Measurements from ENCODE around the gene DNAJB2. TPM values are rescaled to one million over a fixed set of nuclear protein-coding genes. Genes with fewer than 3 reads are reported as not detected.
A peak's percentile ranks its signal among the peaks of the same experiment; 100 is the strongest.

DNAJB2 gene
- total RNA-seq, 4 donors from 2014 or later: 30.3 to 72.6 (median 35.1) TPM

- Histone ChIP-seq H3K36me3 (no peaks in the 10 kb centered on the region), H3K4me3 (no peak overlapping the region), H3K27ac (no peak overlapping the region), H3K4me1 (peaks cover 0 to 29% (median 10%) of the 10 kb centered on the region in 3 donors), H3K9me3 (no peaks in the 10 kb centered on the region), H3K27me3 (no peaks in the 10 kb centered on the region)
- intact Hi-C loops (cut with DNase I): no loop called here
- TF ChIP-seq CTCF (IDR thresholded peaks at IDR 0.05) (no peak), POLR2A (IDR thresholded peaks at IDR 0.05) (no peak)
- WGBS, 2 donors: 80 to 93% methylated on average over 3 to 4 of the region's 5 CpGs
- no peak for DNase-seq
Observed at GRCh38 chr2:219270055-219270372, 9.2 kb upstream of the DNAJB2 start.

- intact Hi-C loops (cut with DNase I): no loop called here
- 88 to 89% methylated on average over 2 of the region's 2 CpGs for WGBS, 2 donors
- no peak for TF ChIP-seq CTCF (IDR thresholded peaks at IDR 0.05)
- TF ChIP-seq POLR2A (IDR thresholded peaks at IDR 0.05): no peak
Observed at GRCh38 chr2:219271021-219271420, 8.1 kb upstream of the DNAJB2 start.

GRCh38 chr2:219272356-219272755, 6.8 kb upstream of the DNAJB2 start:
- 80 to 84% methylated on average over 1 to 4 of the region's 4 CpGs for WGBS, 2 donors

More at GRCh38 chr2:219271021-219271420, 8.1 kb upstream of the DNAJB2 start:
- Histone ChIP-seq H3K9me3 (no peaks in the 10 kb centered on the region), H3K27ac (no peak overlapping the region), H3K27me3 (no peaks in the 10 kb centered on the region), H3K4me3 (no peak overlapping the region), H3K4me1 (peaks cover 0 to 30% (median 10%) of the 10 kb centered on the region in 3 donors), H3K36me3 (no peaks in the 10 kb centered on the region)
- no peak for DNase-seq

GRCh38 chr2:219272995-219273394, 6.2 kb upstream of the DNAJB2 start:
- no peak for DNase-seq
- no peak for TF ChIP-seq CTCF (IDR thresholded peaks at IDR 0.05)
- TF ChIP-seq POLR2A (IDR thresholded peaks at IDR 0.05): no peak
- intact Hi-C loops (cut with DNase I): no loop called here
- H3K36me3 ChIP-seq: no peaks in the 10 kb centered on the region
- H3K27ac ChIP-seq: no peak overlapping the region
- no peaks in the 10 kb centered on the region for H3K27me3 ChIP-seq
- no peak overlapping the region for H3K4me3 ChIP-seq
- H3K4me1 ChIP-seq: peaks cover 6 to 45% (median 18%) of the 10 kb centered on the region in 3 donors
- no peaks in the 10 kb centered on the region for H3K9me3 ChIP-seq
- 60 to 64% methylated on average over 2 of the region's 2 CpGs for WGBS, 2 donors

More at GRCh38 chr2:219272356-219272755, 6.8 kb upstream of the DNAJB2 start:
- DNase-seq: no peak
- Histone ChIP-seq H3K4me3 (no peak overlapping the region), H3K4me1 (peaks cover 0 to 39% (median 13%) of the 10 kb centered on the region in 3 donors), H3K36me3 (no peaks in the 10 kb centered on the region), H3K27ac (no peak overlapping the region), H3K9me3 (no peaks in the 10 kb centered on the region), H3K27me3 (no peaks in the 10 kb centered on the region)
- TF ChIP-seq CTCF (IDR thresholded peaks at IDR 0.05) (no peak), POLR2A (IDR thresholded peaks at IDR 0.05) (no peak)
- intact Hi-C loops (cut with DNase I): no loop called here

- WGBS, 2 donors: 17 to 78% methylated on average over 1 to 3 of the region's 3 CpGs
- H3K27ac ChIP-seq: peak overlapping the region; percentile 85 to 91 (median 90)
- no peak for TF ChIP-seq POLR2A (IDR thresholded peaks at IDR 0.05)
- intact Hi-C loops (cut with DNase I): no loop called here
- no peaks in the 10 kb centered on the region for H3K36me3 ChIP-seq
- H3K4me1 ChIP-seq: peaks cover 13 to 54% (median 27%) of the 10 kb centered on the region in 3 donors
- DNase-seq: no peak
- no peak overlapping the region for H3K4me3 ChIP-seq
- no peaks in the 10 kb centered on the region for H3K9me3 ChIP-seq
- no peaks in the 10 kb centered on the region for H3K27me3 ChIP-seq
Observed at GRCh38 chr2:219273937-219274336, 5.2 kb upstream of the DNAJB2 start.

GRCh38 chr2:219274361-219274921, 4.7 kb upstream of the DNAJB2 start:
- Histone ChIP-seq H3K4me3 (no peak overlapping the region), H3K36me3 (no peaks in the 10 kb centered on the region), H3K27ac (peak overlapping the region; percentile 85 to 91 (median 90)), H3K4me1 (peaks cover 13 to 52% (median 27%) of the 10 kb centered on the region in 3 donors), H3K27me3 (no peaks in the 10 kb centered on the region), H3K9me3 (no peaks in the 10 kb centered on the region)
- WGBS, 2 donors: 15 to 44% methylated on average over 3 to 6 of the region's 6 CpGs
- intact Hi-C loops (cut with DNase I): no loop called here
- TF ChIP-seq CTCF (IDR thresholded peaks at IDR 0.05) (no peak), POLR2A (IDR thresholded peaks at IDR 0.05) (no peak)
- no peak for DNase-seq

Data from esophagus squamous epithelium (tissue), 5 donors.